AG09319 (cell line): ENCODE results near the gene MEX3D.

ENCODE experiments used
- DNase-seq: peaks from one replicate; pipeline ENCODE4 v3.0.0-alpha.2; 2010; ENCODE audit warnings: low read depth; ENCODE audit errors: extremely low read depth
- CTCF ChIP-seq: IDR thresholded peaks from 2 replicates; pipeline ENCODE4 v1.5.1; 2011; ENCODE audit warnings: low read depth, mild to moderate bottlenecking, inconsistent platforms, low read length, moderate library complexity

The MEX3D gene

GRCh38 chr19:1577090-1577928 lies 9.2 kb upstream of the MEX3D start:
- no peak for TF ChIP-seq CTCF
- DNase-seq: no peak

- no peak for TF ChIP-seq CTCF
- no peak for DNase-seq
These were observed 8.3 kb upstream of the MEX3D start for GRCh38 chr19:1576242-1577089.

GRCh38 chr19:1575323-1576241 lies 7.5 kb upstream of the MEX3D start:
- no peak for TF ChIP-seq CTCF
- DNase-seq: no peak

GRCh38 chr19:1574354-1575136 lies 6.4 kb upstream of the MEX3D start:
- no peak for DNase-seq
- TF ChIP-seq CTCF: no peak

- TF ChIP-seq CTCF: no peak
- DNase-seq: no peak
These were observed 4.7 kb upstream of the MEX3D start for GRCh38 chr19:1572795-1573194.

- no peak for DNase-seq
- TF ChIP-seq CTCF: no peak
These were observed 3.2 kb upstream of the MEX3D start for GRCh38 chr19:1571358-1571757.
